ENCODE data around the gene SHPK.

The SHPK gene, protein sequence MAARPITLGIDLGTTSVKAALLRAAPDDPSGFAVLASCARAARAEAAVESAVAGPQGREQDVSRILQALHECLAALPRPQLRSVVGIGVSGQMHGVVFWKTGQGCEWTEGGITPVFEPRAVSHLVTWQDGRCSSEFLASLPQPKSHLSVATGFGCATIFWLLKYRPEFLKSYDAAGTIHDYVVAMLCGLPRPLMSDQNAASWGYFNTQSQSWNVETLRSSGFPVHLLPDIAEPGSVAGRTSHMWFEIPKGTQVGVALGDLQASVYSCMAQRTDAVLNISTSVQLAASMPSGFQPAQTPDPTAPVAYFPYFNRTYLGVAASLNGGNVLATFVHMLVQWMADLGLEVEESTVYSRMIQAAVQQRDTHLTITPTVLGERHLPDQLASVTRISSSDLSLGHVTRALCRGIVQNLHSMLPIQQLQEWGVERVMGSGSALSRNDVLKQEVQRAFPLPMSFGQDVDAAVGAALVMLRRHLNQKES

DNA sequence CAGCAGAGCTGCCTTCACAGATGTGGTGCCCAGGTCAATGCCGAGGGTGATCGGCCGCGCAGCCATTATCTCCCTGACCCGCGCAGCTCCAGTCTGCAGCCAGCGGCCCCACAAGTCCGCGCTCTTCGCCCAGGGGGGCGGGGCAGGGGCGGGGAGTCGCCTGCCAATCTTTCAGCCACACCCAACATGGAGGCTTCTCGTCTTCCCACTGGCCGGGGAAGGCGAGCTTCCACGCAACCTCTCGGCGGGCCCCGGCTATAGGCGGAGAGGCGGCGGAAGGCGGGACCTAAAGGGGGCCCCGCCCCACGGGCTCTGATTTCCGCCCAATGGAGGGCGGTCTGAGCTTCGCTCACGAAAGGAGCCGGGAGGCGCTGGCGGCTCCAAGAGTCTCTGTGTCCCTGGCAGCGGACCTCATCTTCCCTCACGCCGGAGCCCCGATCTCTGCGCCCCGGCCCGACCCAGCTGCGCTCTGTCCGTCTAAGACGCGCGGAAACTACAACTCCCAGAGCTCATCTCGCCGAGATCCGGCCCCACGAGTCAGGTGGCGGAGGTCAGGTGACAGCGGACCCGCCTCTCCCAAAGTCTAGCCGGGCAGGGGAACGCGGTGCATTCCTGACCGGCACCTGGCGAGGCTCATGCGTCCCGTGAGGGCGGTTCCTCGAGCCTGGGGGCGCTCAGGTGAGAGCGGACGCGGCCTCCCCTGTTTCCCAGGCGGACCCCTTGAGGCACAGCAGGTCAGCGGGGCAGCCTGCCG is at the start of gene SHPK, which contains the start of gene CTNS:
Gene SHPK (minus strand): TSS at position 97 of the 754 bp plus-strand sequence. CDS start 31 bp downstream, at position 66.
Gene CTNS (plus strand): TSS at position 607 of the 754 bp plus-strand sequence. CDS start 3,447 bp downstream, outside the sequence.
- peak; percentile 91 for DNase-seq

DNA sequence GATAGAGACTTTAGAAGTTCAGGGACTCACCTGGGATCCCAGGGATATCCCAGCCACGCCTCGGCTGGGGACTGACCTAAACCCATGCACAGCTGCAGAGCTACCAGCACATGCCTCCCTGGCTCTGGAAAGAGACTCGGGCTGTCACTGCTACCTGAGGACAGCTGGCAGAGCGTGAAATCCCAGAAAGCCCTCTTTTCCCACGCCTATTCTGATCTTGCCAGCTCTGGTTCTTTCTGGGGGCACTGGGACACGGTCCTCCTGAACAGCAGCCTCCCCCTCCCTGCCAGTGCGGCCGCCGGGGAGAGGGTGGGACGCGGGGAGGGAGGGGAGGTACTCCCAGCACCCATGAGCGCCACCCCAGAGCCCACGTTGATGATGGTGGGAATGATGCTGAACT is 49.1 kb upstream of the SHPK start:
- DNase-seq, result no peak

DNA sequence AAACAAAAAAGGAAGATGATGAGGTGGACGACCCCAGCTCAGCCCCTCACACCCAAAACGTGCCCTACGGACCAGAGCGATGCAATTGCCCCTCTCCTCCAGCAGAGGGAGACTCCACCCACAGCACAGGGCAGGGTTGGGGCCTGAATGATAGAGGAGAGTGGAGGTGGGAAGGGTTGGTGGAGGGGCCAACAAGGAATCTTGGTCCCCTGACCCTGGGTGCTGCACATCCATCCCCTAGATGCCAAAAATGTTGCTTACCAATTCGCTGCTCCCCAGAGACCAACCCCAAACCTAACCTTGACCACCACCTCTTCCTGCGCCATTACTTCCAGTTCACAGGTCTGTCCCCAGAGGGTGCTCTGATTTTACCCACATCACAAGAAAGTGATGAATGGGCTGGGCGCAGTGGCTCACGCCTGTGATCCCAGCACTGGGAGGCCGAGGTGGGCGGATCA is 47.0 kb upstream of the SHPK start:
- DNase-seq, result peak; percentile 55

GRCh38 chr17:3682033-3682432 is 46.0 kb upstream of the SHPK start:
- no peak for DNase-seq

- DNase-seq, result no peak
Measured at GRCh38 chr17:3681565-3681964, 45.5 kb upstream of the SHPK start.

- no peak for DNase-seq
Measured at GRCh38 chr17:3681057-3681456, 45.0 kb upstream of the SHPK start.

DNA sequence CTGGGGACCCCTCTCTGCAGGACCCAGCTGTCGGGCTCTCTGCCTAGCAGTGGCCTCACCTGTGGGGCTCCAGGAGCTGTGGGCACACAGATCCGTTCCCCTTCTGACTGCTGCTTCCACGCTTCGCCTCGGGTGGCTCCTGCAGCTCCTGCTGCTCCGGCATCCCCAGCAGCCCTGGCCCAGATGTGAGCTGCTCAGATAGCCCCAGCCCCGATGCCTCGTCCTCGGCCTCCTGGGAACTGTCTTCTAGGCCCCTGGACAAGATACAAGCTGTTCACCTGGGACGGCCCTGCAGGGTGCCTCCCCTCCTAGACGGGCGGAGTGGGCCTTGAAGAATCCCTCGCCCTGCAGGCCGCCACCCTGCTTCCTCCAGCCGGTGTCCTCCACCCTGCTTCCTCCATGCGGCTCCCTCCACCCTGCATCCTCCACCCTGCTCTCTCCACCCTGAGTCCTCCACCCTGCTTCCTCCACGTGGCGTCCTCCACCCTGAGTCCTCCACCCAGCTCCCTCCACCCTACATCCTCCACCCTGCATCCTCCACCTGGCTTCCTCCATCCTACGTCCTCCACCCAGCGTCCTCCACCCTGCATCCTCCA is 43.6 kb upstream of the SHPK start:
- no peak for DNase-seq

DNA sequence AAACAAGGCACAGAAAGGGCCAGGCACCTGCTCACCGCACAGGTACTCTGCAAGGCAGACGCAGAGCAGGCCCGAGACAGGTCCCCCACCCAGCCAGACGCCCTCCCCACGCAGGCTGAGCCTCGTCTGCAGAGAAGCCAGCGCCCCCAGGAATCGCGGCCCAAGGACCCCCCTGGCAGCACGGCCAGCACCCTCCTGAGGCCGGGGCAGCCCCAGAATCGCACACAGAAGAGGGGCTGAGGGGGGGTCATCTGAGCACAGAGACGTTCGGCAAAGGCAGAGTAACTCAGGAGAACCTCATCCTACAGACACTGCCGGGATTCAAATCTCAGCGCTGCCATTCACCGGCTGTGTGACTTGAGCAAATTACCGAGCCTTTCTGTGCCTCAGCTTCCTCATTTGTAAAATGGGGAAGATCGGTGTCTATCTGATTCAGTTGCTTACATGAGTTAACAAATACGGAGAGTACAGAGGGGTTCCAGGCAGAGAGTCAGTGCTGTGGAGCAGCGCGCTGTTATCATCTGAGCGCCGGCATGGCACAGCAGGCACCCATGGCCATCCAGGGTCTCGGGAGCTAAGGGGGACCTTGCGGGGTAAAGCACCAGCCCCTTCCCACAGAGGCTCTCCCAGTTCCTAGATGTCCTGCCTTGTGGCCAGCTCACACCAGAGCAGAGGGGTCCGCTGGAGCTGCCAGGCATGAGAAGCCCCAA is 42.9 kb upstream of the SHPK start:
- DNase-seq, result no peak

DNA sequence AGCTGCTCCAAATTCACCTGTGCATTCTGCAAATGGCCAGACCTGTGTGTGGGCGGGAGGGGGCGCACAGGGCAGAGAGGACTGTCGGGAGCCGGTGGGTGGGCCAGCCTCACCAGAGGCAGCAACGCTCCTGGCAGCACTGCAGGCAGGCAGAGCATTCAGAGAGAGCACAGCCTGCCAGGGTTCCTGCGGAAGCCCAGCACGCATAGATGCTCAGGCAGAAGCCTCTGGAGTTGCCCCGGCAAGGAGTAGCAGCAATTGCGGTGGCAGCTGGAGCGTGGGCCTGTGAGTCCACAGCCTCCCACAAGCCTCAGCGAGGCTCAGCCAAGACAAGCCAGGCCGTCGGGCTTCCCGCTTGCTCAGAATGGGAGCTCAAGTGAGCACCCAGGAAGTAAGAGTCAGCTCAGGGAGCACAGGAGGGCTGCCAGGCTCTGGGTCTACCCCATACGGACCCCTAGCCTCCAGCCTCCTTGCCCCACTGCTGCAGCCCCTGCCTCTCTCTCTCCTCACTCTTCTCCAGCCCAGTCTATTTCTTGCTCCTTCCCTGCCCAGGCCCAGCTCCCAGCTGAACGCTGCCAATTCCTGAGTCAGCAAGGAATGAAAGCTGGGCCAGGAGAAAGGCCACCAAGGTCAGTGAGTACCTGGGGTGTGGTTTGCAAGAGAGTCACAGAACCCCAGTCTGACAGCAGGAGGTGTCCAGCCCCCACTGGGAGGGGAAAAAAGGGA is 42.2 kb upstream of the SHPK start:
- DNase-seq, result no peak

DNA sequence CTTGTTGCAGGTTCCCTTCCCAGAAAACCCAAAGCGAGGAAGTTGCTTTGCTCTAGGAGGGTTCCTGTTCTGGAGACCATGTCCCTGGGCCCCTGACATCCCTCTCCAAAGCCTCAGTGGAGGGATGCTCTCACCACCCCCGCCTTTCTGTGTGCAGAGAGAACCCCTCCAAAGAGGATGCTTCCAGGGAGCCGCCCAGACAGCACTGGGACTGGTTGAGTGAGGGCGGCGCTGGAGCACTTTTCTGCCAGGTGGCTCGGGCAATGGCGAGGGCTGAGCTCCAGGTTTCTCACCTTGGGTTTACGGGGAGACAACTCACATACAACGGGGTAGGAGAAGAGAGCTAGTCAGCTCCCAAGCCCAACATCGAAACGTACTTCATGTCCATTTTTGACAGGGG is 39.8 kb upstream of the SHPK start:
- no peak for DNase-seq

- DNase-seq, result no peak
Measured at GRCh38 chr17:3672571-3672970, 36.5 kb upstream of the SHPK start.

GRCh38 chr17:3669548-3669947 is 33.5 kb upstream of the SHPK start:
- DNase-seq, result no peak

DNA sequence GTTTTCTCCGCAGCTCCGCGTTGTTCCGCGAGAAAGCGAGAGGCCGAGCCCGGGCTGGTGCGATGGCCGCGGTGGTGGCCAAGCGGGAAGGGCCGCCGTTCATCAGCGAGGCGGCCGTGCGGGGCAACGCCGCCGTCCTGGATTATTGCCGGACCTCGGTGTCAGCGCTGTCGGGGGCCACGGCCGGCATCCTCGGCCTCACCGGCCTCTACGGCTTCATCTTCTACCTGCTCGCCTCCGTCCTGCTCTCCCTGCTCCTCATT is 33.0 kb upstream of the SHPK start:
- no peak for DNase-seq

DNA sequence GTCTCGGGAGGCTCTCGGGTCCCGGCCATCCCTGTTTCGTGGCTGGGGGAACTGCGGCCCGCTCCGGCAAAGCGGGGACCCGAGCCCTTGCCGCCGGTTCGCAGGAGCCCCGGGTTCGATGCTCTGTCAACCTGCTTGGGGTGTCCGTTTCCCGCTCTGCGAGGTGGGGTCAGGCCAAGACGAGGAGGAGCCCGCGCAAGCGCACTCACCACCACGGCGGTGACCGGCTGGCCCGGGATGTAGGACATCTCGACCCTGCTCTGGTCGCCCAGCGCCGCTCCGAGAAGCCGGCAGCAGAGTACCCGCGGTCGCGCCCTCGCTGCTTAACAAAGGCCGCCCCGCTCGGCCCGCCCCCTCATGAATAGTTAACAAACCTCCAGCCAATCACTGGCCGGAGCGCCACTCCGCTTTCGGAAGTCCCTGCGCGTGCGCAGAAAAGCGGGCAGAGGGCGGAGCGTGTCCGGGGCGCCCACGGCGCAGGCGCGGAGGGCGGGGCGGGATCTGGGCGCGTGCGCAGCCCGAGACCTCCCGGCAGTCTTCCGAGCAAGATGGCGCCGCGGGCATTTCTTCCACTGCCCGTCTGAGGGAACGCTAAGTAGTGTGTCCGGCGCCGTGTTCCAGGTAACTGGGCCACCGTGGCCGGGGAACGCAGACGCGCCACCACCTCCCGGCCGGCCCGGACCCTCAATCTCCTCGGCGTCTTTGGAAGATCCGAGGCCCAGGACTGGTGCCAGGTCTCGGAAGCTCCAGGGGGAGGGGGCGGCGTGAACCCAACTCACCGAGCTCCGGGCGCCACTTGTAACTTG is 32.4 kb upstream of the SHPK start, which contains the start of the genes EMC6 and TAX1BP3:
Gene EMC6 (plus strand): TSS at position 534 of the 806 bp plus-strand sequence. CDS start 335 bp downstream, outside the sequence.
Gene TAX1BP3 (minus strand): TSS at position 300 of the 806 bp plus-strand sequence. CDS start 52 bp downstream, at position 248.
- peak; percentile 99 for DNase-seq

DNA sequence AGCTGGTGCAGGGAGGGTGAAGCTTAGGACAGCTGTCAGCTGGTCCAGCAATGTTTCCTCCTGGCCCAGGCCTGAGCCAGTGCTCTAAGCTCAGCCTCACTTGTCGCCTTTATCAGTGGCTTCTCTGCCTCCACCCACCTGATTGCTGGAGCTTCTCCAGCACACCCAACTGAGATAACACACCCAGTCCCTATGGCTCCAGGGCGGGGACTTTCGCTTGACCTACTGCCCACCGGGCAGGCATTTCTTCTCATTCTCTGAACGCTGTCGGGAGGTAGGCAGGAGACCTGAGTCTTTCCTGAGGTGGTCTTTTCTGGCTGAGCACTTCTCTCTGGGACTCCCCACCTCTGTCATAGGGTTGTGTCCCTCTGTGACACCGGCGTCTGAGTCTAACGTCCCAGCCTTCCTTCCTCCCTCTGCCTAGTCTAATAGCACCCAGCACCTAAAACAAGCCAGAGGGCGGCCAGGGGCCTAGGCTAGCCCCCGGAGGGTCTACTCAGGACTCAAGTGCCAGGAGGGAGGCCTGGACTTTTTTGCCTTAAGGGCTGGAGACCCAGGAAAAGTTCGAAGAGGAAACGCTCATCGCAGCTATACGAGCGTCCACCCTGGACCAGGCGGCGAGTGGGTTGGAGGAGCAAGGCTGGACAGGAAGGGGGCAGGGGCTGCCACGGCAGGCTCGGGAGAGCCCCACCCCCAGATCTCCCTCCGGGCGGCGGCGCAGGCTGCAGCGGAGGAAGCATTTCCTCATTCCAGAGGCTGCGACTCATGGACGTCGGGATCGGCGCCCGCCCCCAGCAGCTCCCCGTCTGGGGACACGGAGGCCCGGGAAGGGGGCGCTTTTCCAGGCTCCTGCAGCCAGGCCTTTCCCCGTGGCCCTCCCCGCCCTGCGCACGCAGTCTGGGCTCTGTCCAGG is 31.6 kb upstream of the SHPK start:
- DNase-seq, result no peak

GRCh38 chr17:3666516-3666915 is 30.5 kb upstream of the SHPK start:
- DNase-seq, result no peak

DNA sequence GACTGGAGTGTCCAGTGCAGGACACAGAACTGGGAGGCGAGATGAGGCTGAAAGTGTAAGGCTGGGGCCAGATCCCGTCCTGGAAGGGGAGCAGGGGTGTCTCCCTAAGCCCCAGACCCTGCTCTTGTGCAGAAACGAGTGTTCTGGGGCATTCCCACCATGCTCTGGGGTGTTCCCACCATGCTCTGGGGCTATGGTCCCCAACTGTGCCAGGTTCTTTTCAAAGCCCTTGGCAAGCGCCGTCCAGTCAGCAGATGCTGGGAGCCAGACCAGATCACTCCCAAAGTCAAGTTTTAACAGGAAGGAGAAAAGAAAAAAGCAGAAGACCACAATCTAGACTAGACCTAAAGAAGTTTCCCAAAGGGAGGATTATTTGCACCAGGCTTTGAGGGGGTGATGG is 29.8 kb upstream of the SHPK start:
- no peak for DNase-seq

GRCh38 chr17:3663102-3664011 is 27.3 kb upstream of the SHPK start:
- no peak for DNase-seq
